ENCODE data around the gene GSE1.

The GSE1 gene

GRCh38 chr16:85689285-85689949 is 76.3 kb downstream of the GSE1 start (continued):
- TF ChIP-seq SETDB1 (IDR thresholded peaks at IDR 0.05; ENCODE audit: insufficient read length, low read length) (no peak), ZNF266 (tag by site-specific recombination; IDR thresholded peaks at IDR 0.05; ENCODE audit: low read depth) (no peak), ZNF555 (tag by site-specific recombination; conservative IDR thresholded peaks at IDR 0.05) (no peak), ZNF768 (tag by site-specific recombination; IDR thresholded peaks at IDR 0.05) (no peak), ZSCAN16 (tag by site-specific recombination; IDR thresholded peaks at IDR 0.05) (no peak), ZNF274 (IDR thresholded peaks at IDR 0.05; ENCODE audit: low read length) (no peak), ZNF274 (tag by site-specific recombination; IDR thresholded peaks at IDR 0.05; ENCODE audit: borderline replicate concordance) (no peak), ZNF561 (tag by site-specific recombination; IDR thresholded peaks at IDR 0.05; ENCODE audit: borderline replicate concordance) (no peak), ZNF335 (tag by site-specific recombination; conservative IDR thresholded peaks at IDR 0.05) (peak; percentile 76), ZEB2 (tag by site-specific recombination; IDR thresholded peaks at IDR 0.05) (no peak), ZNF621 (tag by site-specific recombination; IDR thresholded peaks at IDR 0.05) (no peak)
- TF ChIP-seq, protein P1, sequence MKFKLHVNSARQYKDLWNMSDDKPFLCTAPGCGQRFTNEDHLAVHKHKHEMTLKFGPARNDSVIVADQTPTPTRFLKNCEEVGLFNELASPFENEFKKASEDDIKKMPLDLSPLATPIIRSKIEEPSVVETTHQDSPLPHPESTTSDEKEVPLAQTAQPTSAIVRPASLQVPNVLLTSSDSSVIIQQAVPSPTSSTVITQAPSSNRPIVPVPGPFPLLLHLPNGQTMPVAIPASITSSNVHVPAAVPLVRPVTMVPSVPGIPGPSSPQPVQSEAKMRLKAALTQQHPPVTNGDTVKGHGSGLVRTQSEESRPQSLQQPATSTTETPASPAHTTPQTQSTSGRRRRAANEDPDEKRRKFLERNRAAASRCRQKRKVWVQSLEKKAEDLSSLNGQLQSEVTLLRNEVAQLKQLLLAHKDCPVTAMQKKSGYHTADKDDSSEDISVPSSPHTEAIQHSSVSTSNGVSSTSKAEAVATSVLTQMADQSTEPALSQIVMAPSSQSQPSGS (tag by site-specific recombination; IDR thresholded peaks at IDR 0.05; ENCODE audit: low read depth): no peak

- ChIA-PET CTCF (interaction anchor here (0.8 kb wide), 1 partner anchor 28 kb away, joined by 3 read pairs; no protein-coding TSS in a partner anchor), POLR2A (interaction anchor here (1.3 kb wide), 1 partner anchor 11 kb away, joined by 3 read pairs; no protein-coding TSS in a partner anchor)
- H3K9me3 ChIP-seq (ENCODE audit: control insufficient read depth, insufficient read depth, low read depth, low read length): no peaks in the 10 kb centered on the region
- H3K27ac ChIP-seq (ENCODE audit: extremely low read depth, low read depth, low read length): no peak overlapping the region
- peaks cover 8 to 18% of the 10 kb centered on the region in 2 experiments; a peak in 2 of 3 replicates for H3K36me3 ChIP-seq (ENCODE audit: control insufficient read depth in 2 of 2, insufficient read depth in 1 of 2, low read length in 2 of 2)
- no peaks in the 10 kb centered on the region; the same call in 1 of the 2 replicates for H3K4me1 ChIP-seq (ENCODE audit: control insufficient read depth, insufficient read depth, low read length)
- TF ChIP-seq ZNF274 (IDR thresholded peaks at IDR 0.05; ENCODE audit: low read length): no peak
- no peak for TF ChIP-seq ZNF274 (tag by site-specific recombination; IDR thresholded peaks at IDR 0.05; ENCODE audit: borderline replicate concordance)
- TF ChIP-seq, protein P2, sequence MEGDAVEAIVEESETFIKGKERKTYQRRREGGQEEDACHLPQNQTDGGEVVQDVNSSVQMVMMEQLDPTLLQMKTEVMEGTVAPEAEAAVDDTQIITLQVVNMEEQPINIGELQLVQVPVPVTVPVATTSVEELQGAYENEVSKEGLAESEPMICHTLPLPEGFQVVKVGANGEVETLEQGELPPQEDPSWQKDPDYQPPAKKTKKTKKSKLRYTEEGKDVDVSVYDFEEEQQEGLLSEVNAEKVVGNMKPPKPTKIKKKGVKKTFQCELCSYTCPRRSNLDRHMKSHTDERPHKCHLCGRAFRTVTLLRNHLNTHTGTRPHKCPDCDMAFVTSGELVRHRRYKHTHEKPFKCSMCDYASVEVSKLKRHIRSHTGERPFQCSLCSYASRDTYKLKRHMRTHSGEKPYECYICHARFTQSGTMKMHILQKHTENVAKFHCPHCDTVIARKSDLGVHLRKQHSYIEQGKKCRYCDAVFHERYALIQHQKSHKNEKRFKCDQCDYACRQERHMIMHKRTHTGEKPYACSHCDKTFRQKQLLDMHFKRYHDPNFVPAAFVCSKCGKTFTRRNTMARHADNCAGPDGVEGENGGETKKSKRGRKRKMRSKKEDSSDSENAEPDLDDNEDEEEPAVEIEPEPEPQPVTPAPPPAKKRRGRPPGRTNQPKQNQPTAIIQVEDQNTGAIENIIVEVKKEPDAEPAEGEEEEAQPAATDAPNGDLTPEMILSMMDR (tag by site-specific recombination; IDR thresholded peaks at IDR 0.05): no peak
- no peak for TF ChIP-seq ZNF394 (tag by site-specific recombination; IDR thresholded peaks at IDR 0.05; ENCODE audit: borderline replicate concordance)
- no peak overlapping the region for H3K4me3 ChIP-seq (ENCODE audit: low read depth, low read length)
Observed at GRCh38 chr16:85689950-85690320, 76.8 kb downstream of the GSE1 start.

DNA sequence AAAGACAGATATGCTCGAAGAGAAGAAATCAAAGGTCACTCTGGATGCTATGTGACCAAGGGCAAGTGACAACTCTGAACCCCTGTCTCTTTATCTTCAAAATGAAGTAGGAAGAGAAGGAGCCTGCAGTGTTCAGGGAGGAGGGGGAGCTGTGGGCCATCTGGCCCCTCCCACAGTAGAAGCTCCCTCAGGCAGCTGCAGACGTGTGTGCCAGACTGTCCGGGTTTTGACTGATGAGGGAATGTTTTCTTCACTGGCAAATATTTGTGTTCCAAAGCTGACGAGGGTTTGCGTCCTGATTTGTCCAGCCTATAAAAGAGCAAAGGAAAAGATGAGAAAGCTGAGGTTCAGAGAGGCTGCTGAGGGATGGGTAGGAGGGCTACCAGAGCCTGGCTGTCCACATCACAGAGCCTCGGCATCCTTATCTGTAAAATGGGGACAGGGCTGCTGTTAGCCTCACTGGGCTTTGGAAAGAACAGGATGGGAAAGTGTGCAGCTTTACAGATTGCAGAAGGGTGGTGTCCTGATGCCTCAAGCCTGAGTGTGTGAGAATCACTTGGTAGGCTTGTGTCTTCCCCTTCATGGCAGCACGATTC is 77.4 kb downstream of the GSE1 start:
- TF ChIP-seq GLIS2 (tag by site-specific recombination; IDR thresholded peaks at IDR 0.05) (no peak), SALL2 (tag by site-specific recombination; IDR thresholded peaks at IDR 0.05; ENCODE audit: borderline replicate concordance) (no peak), ZNF140 (tag by site-specific recombination; IDR thresholded peaks at IDR 0.05) (no peak), ZNF433 (tag by site-specific recombination; IDR thresholded peaks at IDR 0.05; ENCODE audit: low read depth) (no peak), ZBTB26 (tag by site-specific recombination; optimal IDR thresholded peaks at IDR 0.05) (no peak), ZNF292 (tag by site-specific recombination; IDR thresholded peaks at IDR 0.05; ENCODE audit: borderline replicate concordance, low read depth) (no peak), ZNF16 (tag by site-specific recombination; IDR thresholded peaks at IDR 0.05; ENCODE audit: low read depth) (no peak)
- TF ChIP-seq, protein P3, sequence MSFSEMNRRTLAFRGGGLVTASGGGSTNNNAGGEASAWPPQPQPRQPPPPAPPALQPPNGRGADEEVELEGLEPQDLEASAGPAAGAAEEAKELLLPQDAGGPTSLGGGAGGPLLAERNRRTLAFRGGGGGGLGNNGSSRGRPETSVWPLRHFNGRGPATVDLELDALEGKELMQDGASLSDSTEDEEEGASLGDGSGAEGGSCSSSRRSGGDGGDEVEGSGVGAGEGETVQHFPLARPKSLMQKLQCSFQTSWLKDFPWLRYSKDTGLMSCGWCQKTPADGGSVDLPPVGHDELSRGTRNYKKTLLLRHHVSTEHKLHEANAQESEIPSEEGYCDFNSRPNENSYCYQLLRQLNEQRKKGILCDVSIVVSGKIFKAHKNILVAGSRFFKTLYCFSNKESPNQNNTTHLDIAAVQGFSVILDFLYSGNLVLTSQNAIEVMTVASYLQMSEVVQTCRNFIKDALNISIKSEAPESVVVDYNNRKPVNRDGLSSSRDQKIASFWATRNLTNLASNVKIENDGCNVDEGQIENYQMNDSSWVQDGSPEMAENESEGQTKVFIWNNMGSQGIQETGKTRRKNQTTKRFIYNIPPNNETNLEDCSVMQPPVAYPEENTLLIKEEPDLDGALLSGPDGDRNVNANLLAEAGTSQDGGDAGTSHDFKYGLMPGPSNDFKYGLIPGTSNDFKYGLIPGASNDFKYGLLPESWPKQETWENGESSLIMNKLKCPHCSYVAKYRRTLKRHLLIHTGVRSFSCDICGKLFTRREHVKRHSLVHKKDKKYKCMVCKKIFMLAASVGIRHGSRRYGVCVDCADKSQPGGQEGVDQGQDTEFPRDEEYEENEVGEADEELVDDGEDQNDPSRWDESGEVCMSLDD (tag by site-specific recombination; IDR thresholded peaks at IDR 0.05): no peak
- TF ChIP-seq, protein P4, sequence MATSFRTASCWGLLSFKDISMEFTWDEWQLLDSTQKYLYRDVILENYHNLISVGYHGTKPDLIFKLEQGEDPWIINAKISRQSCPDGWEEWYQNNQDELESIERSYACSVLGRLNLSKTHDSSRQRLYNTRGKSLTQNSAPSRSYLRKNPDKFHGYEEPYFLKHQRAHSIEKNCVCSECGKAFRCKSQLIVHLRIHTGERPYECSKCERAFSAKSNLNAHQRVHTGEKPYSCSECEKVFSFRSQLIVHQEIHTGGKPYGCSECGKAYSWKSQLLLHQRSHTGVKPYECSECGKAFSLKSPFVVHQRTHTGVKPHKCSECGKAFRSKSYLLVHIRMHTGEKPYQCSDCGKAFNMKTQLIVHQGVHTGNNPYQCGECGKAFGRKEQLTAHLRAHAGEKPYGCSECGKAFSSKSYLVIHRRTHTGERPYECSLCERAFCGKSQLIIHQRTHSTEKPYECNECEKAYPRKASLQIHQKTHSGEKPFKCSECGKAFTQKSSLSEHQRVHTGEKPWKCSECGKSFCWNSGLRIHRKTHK (tag by site-specific recombination; IDR thresholded peaks at IDR 0.05): no peak
- H3K9me3 ChIP-seq (ENCODE audit: control insufficient read depth, insufficient read depth, low read depth, low read length): no peaks in the 10 kb centered on the region
- no peak overlapping the region for H3K27ac ChIP-seq (ENCODE audit: extremely low read depth, low read depth, low read length)
- no peak overlapping the region for H3K4me3 ChIP-seq (ENCODE audit: low read depth, low read length)
- ChIA-PET POLR2A (interaction anchor here (1.3 kb wide), 1 partner anchor 11 kb away, joined by 3 read pairs; no protein-coding TSS in a partner anchor), CTCF (interaction anchor here (0.6 to 1.2 kb wide), 3 partner anchors 27 to 80 kb away, joined by 3 read pairs; no protein-coding TSS in a partner anchor)
- peaks cover 4 to 12% of the 10 kb centered on the region in 2 experiments; a peak in 2 of 3 replicates for H3K36me3 ChIP-seq (ENCODE audit: control insufficient read depth in 2 of 2, insufficient read depth in 1 of 2, low read length in 2 of 2)
- no peaks in the 10 kb centered on the region; the same call in 1 of the 2 replicates for H3K4me1 ChIP-seq (ENCODE audit: control insufficient read depth, insufficient read depth, low read length)
